ENCODE measurements around the gene UQCC2.

DNA sequence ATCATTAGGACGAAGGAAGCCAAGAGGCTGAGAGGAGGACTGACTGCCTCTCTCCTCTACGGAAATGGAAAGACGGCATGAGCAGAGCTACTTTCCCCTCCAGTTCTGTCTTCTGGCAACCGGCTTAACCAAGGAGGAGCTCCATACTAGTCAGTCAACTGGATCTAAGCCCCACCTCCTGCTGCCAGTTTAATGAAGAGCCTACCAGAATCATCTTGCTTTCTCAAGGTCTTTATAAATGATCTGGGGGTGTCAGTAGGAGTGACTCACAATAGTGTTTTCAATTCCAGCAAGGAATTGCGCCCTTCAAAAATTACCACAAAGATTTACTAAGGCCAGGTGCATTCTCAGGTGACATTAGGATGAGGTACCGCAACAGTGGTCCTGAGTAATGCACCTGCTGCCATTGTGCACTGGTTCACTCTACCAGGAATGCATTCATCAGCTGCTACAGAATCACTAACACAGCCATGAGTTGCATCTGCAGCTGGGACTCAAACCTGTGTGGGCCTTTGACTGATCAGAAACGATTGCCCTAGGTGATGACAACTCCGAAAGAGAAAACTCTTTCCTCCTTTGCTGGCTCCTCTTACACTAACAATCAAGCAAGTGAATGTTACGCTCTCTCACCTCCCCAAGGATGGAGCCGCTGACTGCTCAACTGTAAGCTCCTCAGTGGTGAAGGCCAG, 2.8 kb downstream of the UQCC2 start:
- TF ChIP-seq POLR2A (IDR thresholded peaks at IDR 0.05; ENCODE audit: low read length): no peak
- TF ChIP-seq GATA1 (IDR thresholded peaks at IDR 0.05; ENCODE audit: low read depth, low read length): no peak

Data from erythroblast (primary cell).